Left lung (tissue), 10 donors: ENCODE results near the gene CASK. TPM values are rescaled to one million over a fixed set of nuclear protein-coding genes. Genes with fewer than 3 reads are reported as not detected.
A peak's percentile ranks its signal among the peaks of the same experiment; 100 is the strongest.

Experiments used
- ATAC-seq: fragments of 200-7000 bp; cut with Tn5 transposase; one replicate; pipeline ENCODE4 v1.9.1; 2020; ENCODE audit warnings: moderate library complexity
- DNase-seq, 4 donors: peaks; one replicate each; pipeline ENCODE4 v3.0.0-alpha.2; 2013 to 2020
- H3K27ac ChIP-seq, 2 donors: fragments of 200-600 bp; sonication (generic) in 1 of 2; one replicate each; pipeline versions ENCODE4 v1.5.0 to v1.8.0; 2020 to 2021
- H3K27me3 ChIP-seq, 2 donors: fragments of 200-600 bp; sonication (generic) in 1 of 2; one replicate each; pipeline versions ENCODE4 v1.5.0 to v1.8.0; 2020 to 2021
- H3K36me3 ChIP-seq, 2 donors: fragments of 200-600 bp; sonication (generic) in 1 of 2; one replicate each; pipeline versions ENCODE4 v1.5.0 to v1.8.0; 2020 to 2021
- H3K4me1 ChIP-seq, 2 donors: fragments of 200-600 bp; one replicate each; pipeline ENCODE4 v1.8.0; 2021
- H3K4me3 ChIP-seq, 2 donors: fragments of 200-600 bp; sonication (generic) in 1 of 2; one replicate each; pipeline versions ENCODE4 v1.5.0 to v1.8.0; 2020 to 2021; ENCODE audit warnings: mild to moderate bottlenecking in 1 of 2
- H3K9me3 ChIP-seq, 2 donors: fragments of 200-600 bp; sonication (generic) in 1 of 2; one replicate each; pipeline versions ENCODE4 v1.5.0 to v1.8.0; 2020 to 2021
- intact Hi-C, 2 donors: fragments of 100-400 bp; cut with DNase I; formaldehyde crosslinking; loops; one replicate each; pipeline versions ENCODE4 v1.11.2 to v1.14.2; 2022
- polyA plus RNA-seq, 6 donors: library from polyadenylated mRNA; unstranded; fragments of 120-200 nt; gene quantifications; one replicate each; pipeline ENCODE4 v1.2.1, GENCODE V29; 2013; ENCODE audit not compliant: insufficient read length in 6 of 6
- total RNA-seq, 2 donors: library from RNA; stranded (reverse); fragmentation: NEBNext Ultra II Directional; extraction: Animal tissue kit (Norgen Biotek cat#: 25700); gene quantifications; one replicate each; pipeline ENCODE4 v1.2.1, GENCODE V29; 2021
- TF ChIP-seq, protein P1 (sequence below), 2 donors: fragments of 200-600 bp; sonication (generic) in 1 of 2; IDR thresholded peaks; one replicate each; pipeline versions ENCODE4 v1.5.0 to v1.8.0; 2021; ENCODE audit warnings: antibody characterized with exemption in 2 of 2
- donor health status: DM: no; HTN: yes; CAD: no.
- donor health status: DM: no; HTN: no; CAD: no.

CASK gene
- total and polyA plus RNA-seq, 8 donors: 48.2 to 70.7 (median 56.9) TPM

GRCh38 chrX:41761702-41762101 lies 161.7 kb downstream of the CASK start:
- H3K4me1 ChIP-seq: no peaks in the 10 kb centered on the region
- H3K27ac ChIP-seq: no peak overlapping the region
- H3K36me3 ChIP-seq: no peaks in the 10 kb centered on the region
- no peak overlapping the region for H3K4me3 ChIP-seq
- H3K27me3 ChIP-seq: peaks cover 0 to 3% of the 10 kb centered on the region in 2 donors
- intact Hi-C loops: no loop called here
- no peak for DNase-seq
- no peaks in the 10 kb centered on the region for H3K9me3 ChIP-seq
- ATAC-seq: no peak
- TF ChIP-seq, protein P1, sequence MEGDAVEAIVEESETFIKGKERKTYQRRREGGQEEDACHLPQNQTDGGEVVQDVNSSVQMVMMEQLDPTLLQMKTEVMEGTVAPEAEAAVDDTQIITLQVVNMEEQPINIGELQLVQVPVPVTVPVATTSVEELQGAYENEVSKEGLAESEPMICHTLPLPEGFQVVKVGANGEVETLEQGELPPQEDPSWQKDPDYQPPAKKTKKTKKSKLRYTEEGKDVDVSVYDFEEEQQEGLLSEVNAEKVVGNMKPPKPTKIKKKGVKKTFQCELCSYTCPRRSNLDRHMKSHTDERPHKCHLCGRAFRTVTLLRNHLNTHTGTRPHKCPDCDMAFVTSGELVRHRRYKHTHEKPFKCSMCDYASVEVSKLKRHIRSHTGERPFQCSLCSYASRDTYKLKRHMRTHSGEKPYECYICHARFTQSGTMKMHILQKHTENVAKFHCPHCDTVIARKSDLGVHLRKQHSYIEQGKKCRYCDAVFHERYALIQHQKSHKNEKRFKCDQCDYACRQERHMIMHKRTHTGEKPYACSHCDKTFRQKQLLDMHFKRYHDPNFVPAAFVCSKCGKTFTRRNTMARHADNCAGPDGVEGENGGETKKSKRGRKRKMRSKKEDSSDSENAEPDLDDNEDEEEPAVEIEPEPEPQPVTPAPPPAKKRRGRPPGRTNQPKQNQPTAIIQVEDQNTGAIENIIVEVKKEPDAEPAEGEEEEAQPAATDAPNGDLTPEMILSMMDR (IDR thresholded peaks at IDR 0.05): no peak

- Histone ChIP-seq H3K36me3 (no peaks in the 10 kb centered on the region), H3K27me3 (peaks cover 0 to 3% of the 10 kb centered on the region in 2 donors), H3K27ac (no peak overlapping the region), H3K9me3 (no peaks in the 10 kb centered on the region), H3K4me1 (no peaks in the 10 kb centered on the region), H3K4me3 (no peak overlapping the region)
- DNase-seq (no peak), ATAC-seq (no peak)
- TF ChIP-seq, protein P1 (IDR thresholded peaks at IDR 0.05): no peak
- intact Hi-C loops: no loop called here
Measured at GRCh38 chrX:41761169-41761568, 162.2 kb downstream of the CASK start.

- no peak for ATAC-seq
- Histone ChIP-seq H3K27me3 (peaks cover 0 to 3% of the 10 kb centered on the region in 2 donors), H3K4me3 (no peak overlapping the region), H3K36me3 (no peaks in the 10 kb centered on the region), H3K4me1 (no peaks in the 10 kb centered on the region), H3K27ac (no peak overlapping the region), H3K9me3 (no peaks in the 10 kb centered on the region)
- no peak for DNase-seq
- TF ChIP-seq, protein P1 (IDR thresholded peaks at IDR 0.05): peak; percentile 11 to 45
- intact Hi-C loops: no loop called here
Measured at GRCh38 chrX:41759817-41760216, 163.5 kb downstream of the CASK start.

DNA sequence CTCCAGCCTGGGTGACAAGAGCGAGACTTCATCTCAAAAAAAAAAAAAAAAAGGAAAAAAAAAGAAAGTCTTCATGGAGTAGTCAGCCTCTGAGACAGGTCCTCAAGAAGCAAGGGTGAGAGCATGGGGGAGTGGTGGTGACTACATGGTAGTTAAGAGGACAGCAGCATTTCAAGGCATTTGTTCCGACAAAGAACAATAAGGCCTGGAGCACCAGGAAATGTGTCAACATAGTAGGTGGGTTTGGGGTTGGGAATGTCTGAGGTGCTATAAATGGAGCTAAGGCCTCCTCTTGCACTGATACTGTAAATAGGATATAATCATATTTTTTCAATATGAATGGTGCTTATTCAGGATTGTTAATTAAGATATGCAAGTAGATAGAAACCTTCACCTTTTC lies 165.0 kb downstream of the CASK start:
- TF ChIP-seq, protein P1 (IDR thresholded peaks at IDR 0.05): no peak
- ATAC-seq (no peak), DNase-seq (no peak)
- Histone ChIP-seq H3K36me3 (no peaks in the 10 kb centered on the region), H3K4me3 (no peak overlapping the region), H3K27me3 (peaks cover 0 to 3% of the 10 kb centered on the region in 2 donors), H3K9me3 (no peaks in the 10 kb centered on the region), H3K4me1 (no peaks in the 10 kb centered on the region), H3K27ac (no peak overlapping the region)
- intact Hi-C loops: no loop called here

- Histone ChIP-seq H3K4me1 (no peaks in the 10 kb centered on the region), H3K4me3 (no peak overlapping the region), H3K27ac (no peak overlapping the region), H3K36me3 (no peaks in the 10 kb centered on the region), H3K9me3 (no peaks in the 10 kb centered on the region), H3K27me3 (peaks cover 0 to 3% of the 10 kb centered on the region in 2 donors)
- no peak for ATAC-seq
- no peak for DNase-seq
- TF ChIP-seq, protein P1 (IDR thresholded peaks at IDR 0.05): no peak
- intact Hi-C loops: no loop called here
Measured at GRCh38 chrX:41750716-41751115, 172.6 kb downstream of the CASK start.
